SK-N-SH treated with all-trans-retinoic acid at 6 μM for 48 hours (cell line): Measurements from ENCODE around the gene SEPTIN6.

ENCODE experiments used
- ATAC-seq: fragments of 200-7000 bp; cut with Tn5 transposase; 3 replicates; pipeline ENCODE4 v1.9.1; 2020; ENCODE audit warnings: mild to moderate bottlenecking, moderate library complexity
- ARNTL ChIP-seq: fragments of 450-650 bp; formaldehyde crosslinking; IDR thresholded peaks from 2 replicates; pipeline ENCODE4 v1.5.0; 2020; ENCODE audit warnings: low read depth, mild to moderate bottlenecking, moderate library complexity, borderline replicate concordance
- BACH2 ChIP-seq: fragments of 250-450 bp; sonication (Bioruptor Pico); IDR thresholded peaks from 2 replicates; pipeline ENCODE4 v1.9.0; 2021; ENCODE audit warnings: mild to moderate bottlenecking, borderline replicate concordance
- ESRRG ChIP-seq: fragments of 250-450 bp; sonication (Bioruptor Pico); IDR thresholded peaks from 2 replicates; pipeline ENCODE4 v1.6.1; 2021; ENCODE audit warnings: mild to moderate bottlenecking
- ISL1 ChIP-seq: fragments of 250-450 bp; sonication (Bioruptor Pico); IDR thresholded peaks from 2 replicates; pipeline ENCODE4 v2.1.2; 2022; ENCODE audit warnings: mild to moderate bottlenecking, moderate library complexity
- OSR1 ChIP-seq: fragments of 250-450 bp; sonication (Bioruptor Pico); IDR thresholded peaks from 2 replicates; pipeline ENCODE4 v1.8.0; 2022; ENCODE audit warnings: moderate library complexity, mild to moderate bottlenecking, inconsistent platforms
- PPARA ChIP-seq: fragments of 250-450 bp; sonication (Bioruptor Pico); IDR thresholded peaks from 2 replicates; pipeline ENCODE4 v1.5.0; 2020; ENCODE audit warnings: mild to moderate bottlenecking, borderline replicate concordance
- RARB ChIP-seq: fragments of 250-450 bp; sonication (Bioruptor Pico); IDR thresholded peaks from 2 replicates; pipeline ENCODE4 v1.8.0; 2021; ENCODE audit warnings: mild to moderate bottlenecking, moderate library complexity
- SNAI2 ChIP-seq: fragments of 250-450 bp; sonication (Bioruptor Pico); IDR thresholded peaks from 2 replicates; pipeline ENCODE4 v1.5.0; 2020; ENCODE audit warnings: mild to moderate bottlenecking, moderate library complexity
- TCF4 ChIP-seq: fragments of 250-450 bp; sonication (Bioruptor Pico); IDR thresholded peaks from 2 replicates; pipeline ENCODE4 v1.8.0; 2021; ENCODE audit warnings: mild to moderate bottlenecking, moderate library complexity, borderline replicate concordance
- TOX ChIP-seq: fragments of 250-450 bp; sonication (Bioruptor Pico); IDR thresholded peaks from 2 replicates; pipeline ENCODE4 v1.8.0; 2021; ENCODE audit warnings: mild to moderate bottlenecking, moderate library complexity, borderline replicate concordance
- ZC3H10 ChIP-seq: fragments of 250-450 bp; sonication (Bioruptor Pico); IDR thresholded peaks from 2 replicates; pipeline ENCODE4 v1.5.1; 2021; ENCODE audit warnings: mild to moderate bottlenecking, moderate library complexity
- ZFP3 ChIP-seq: fragments of 250-450 bp; sonication (Bioruptor Pico); IDR thresholded peaks from 2 replicates; pipeline ENCODE4 v1.5.0; 2020; ENCODE audit warnings: mild to moderate bottlenecking, moderate library complexity
- ZFP30 ChIP-seq: fragments of 450-650 bp; formaldehyde crosslinking; IDR thresholded peaks from 2 replicates; pipeline ENCODE4 v1.5.0; 2022; ENCODE audit warnings: mild to moderate bottlenecking, moderate library complexity
- ZNF565 ChIP-seq: fragments of 450-650 bp; formaldehyde crosslinking; conservative IDR thresholded peaks from 2 replicates; pipeline ENCODE4 v1.5.0; 2020; ENCODE audit warnings: low read depth, mild to moderate bottlenecking, moderate library complexity
- ZNF70 ChIP-seq: fragments of 450-650 bp; formaldehyde crosslinking; IDR thresholded peaks from 2 replicates; pipeline ENCODE4 v1.5.0; 2020; ENCODE audit warnings: mild to moderate bottlenecking, moderate library complexity
- ZNF8 ChIP-seq: fragments of 450-650 bp; formaldehyde crosslinking; IDR thresholded peaks from 2 replicates; pipeline ENCODE4 v1.5.0; 2020; ENCODE audit warnings: mild to moderate bottlenecking, moderate library complexity
- TF ChIP-seq, protein P1 (sequence below): fragments of 250-450 bp; sonication (Bioruptor Pico); IDR thresholded peaks from 2 replicates; pipeline ENCODE4 v1.8.0; 2021; ENCODE audit warnings: low read depth, mild to moderate bottlenecking, moderate library complexity, borderline replicate concordance
- TF ChIP-seq, protein P2 (sequence below): fragments of 250-450 bp; sonication (Bioruptor Pico); IDR thresholded peaks from 2 replicates; pipeline ENCODE4 v1.8.0; 2020; ENCODE audit warnings: mild to moderate bottlenecking, moderate library complexity, borderline replicate concordance
- TF ChIP-seq, protein P3 (sequence below): fragments of 250-450 bp; sonication (Bioruptor Pico); IDR thresholded peaks from 2 replicates; pipeline ENCODE4 v1.5.1; 2021; ENCODE audit warnings: mild to moderate bottlenecking, moderate library complexity
- TF ChIP-seq, protein P4 (sequence below): fragments of 250-450 bp; sonication (Bioruptor Pico); IDR thresholded peaks from 2 replicates; pipeline ENCODE4 v1.5.1; 2020; ENCODE audit warnings: low read depth, mild to moderate bottlenecking, moderate library complexity
- TF ChIP-seq, protein P5 (sequence below): fragments of 250-450 bp; sonication (Bioruptor Pico); IDR thresholded peaks from 2 replicates; pipeline ENCODE4 v1.5.0; 2020; ENCODE audit warnings: mild to moderate bottlenecking, moderate library complexity

SEPTIN6 gene

DNA sequence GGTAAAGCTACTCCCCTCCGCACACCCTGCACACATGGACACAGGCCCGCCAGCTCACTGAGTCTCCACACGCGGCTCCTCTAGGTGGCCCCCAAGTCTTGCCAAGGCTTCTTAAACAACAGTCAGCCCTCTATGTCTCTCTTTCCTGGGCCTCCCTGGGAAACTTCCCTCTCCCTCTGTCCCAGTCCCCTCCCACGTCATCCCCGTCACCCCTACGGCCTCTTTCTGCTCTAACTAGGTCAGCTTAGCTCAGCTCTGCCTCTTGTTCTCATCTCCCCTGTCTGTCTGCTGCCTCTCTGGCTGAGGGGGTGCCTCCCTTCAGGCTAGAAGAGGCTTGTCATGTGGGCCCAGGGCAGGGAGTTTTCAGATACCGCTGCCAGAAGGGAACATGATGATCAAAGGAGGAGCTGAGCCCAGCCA is 38.8 kb downstream of the SEPTIN6 start:
- TF ChIP-seq, protein P1, sequence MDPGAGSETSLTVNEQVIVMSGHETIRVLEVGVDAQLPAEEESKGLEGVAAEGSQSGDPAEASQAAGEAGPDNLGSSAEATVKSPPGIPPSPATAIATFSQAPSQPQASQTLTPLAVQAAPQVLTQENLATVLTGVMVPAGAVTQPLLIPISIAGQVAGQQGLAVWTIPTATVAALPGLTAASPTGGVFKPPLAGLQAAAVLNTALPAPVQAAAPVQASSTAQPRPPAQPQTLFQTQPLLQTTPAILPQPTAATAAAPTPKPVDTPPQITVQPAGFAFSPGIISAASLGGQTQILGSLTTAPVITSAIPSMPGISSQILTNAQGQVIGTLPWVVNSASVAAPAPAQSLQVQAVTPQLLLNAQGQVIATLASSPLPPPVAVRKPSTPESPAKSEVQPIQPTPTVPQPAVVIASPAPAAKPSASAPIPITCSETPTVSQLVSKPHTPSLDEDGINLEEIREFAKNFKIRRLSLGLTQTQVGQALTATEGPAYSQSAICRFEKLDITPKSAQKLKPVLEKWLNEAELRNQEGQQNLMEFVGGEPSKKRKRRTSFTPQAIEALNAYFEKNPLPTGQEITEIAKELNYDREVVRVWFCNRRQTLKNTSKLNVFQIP (CRISPR knock-in tag) = no peak
- TF ChIP-seq, protein P2, sequence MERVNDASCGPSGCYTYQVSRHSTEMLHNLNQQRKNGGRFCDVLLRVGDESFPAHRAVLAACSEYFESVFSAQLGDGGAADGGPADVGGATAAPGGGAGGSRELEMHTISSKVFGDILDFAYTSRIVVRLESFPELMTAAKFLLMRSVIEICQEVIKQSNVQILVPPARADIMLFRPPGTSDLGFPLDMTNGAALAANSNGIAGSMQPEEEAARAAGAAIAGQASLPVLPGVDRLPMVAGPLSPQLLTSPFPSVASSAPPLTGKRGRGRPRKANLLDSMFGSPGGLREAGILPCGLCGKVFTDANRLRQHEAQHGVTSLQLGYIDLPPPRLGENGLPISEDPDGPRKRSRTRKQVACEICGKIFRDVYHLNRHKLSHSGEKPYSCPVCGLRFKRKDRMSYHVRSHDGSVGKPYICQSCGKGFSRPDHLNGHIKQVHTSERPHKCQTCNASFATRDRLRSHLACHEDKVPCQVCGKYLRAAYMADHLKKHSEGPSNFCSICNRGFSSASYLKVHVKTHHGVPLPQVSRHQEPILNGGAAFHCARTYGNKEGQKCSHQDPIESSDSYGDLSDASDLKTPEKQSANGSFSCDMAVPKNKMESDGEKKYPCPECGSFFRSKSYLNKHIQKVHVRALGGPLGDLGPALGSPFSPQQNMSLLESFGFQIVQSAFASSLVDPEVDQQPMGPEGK (CRISPR knock-in tag) = no peak
- TF ChIP-seq, protein P3, sequence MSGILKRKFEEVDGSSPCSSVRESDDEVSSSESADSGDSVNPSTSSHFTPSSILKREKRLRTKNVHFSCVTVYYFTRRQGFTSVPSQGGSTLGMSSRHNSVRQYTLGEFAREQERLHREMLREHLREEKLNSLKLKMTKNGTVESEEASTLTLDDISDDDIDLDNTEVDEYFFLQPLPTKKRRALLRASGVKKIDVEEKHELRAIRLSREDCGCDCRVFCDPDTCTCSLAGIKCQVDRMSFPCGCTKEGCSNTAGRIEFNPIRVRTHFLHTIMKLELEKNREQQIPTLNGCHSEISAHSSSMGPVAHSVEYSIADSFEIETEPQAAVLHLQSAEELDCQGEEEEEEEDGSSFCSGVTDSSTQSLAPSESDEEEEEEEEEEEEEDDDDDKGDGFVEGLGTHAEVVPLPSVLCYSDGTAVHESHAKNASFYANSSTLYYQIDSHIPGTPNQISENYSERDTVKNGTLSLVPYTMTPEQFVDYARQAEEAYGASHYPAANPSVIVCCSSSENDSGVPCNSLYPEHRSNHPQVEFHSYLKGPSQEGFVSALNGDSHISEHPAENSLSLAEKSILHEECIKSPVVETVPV (CRISPR knock-in tag) = no peak
- TF ChIP-seq SNAI2 (CRISPR knock-in tag) = no peak
- TF ChIP-seq BACH2 (CRISPR knock-in tag) = no peak
- no peak for TF ChIP-seq ZFP30 (CRISPR knock-in tag)
- TF ChIP-seq RARB (CRISPR knock-in tag) = no peak
- no peak for TF ChIP-seq ZFP3 (CRISPR knock-in tag)
- TF ChIP-seq ZNF70 = no peak
- no peak for TF ChIP-seq TOX (CRISPR knock-in tag)
- TF ChIP-seq ARNTL = no peak
- TF ChIP-seq ZC3H10 (CRISPR knock-in tag) = no peak
- no peak for TF ChIP-seq ZNF8 (CRISPR knock-in tag)
- no peak for TF ChIP-seq OSR1 (CRISPR knock-in tag)
- no peak for TF ChIP-seq ISL1 (CRISPR knock-in tag)
- ATAC-seq = peak; percentile 48; the same call in 2 of the 3 replicates

DNA sequence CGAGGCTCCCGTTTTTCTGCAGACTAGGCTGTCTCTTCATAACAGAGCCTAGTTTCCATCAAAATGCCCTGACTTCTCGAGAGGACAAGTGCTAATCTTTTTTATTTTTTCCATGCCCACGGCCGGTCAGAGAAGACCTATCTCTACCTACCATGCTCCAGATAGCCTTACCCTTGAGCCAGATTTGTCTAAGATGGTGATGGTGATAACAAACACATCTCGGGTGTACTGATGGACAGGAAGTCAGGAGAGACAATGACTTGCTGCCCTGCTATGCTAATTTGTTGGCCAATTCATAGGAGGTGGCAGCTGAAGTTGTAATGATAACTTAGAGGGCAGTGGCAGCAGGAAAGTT is 44.6 kb downstream of the SEPTIN6 start:
- ATAC-seq = no peak
- no peak for TF ChIP-seq PPARA (CRISPR knock-in tag)
- TF ChIP-seq, protein P4, sequence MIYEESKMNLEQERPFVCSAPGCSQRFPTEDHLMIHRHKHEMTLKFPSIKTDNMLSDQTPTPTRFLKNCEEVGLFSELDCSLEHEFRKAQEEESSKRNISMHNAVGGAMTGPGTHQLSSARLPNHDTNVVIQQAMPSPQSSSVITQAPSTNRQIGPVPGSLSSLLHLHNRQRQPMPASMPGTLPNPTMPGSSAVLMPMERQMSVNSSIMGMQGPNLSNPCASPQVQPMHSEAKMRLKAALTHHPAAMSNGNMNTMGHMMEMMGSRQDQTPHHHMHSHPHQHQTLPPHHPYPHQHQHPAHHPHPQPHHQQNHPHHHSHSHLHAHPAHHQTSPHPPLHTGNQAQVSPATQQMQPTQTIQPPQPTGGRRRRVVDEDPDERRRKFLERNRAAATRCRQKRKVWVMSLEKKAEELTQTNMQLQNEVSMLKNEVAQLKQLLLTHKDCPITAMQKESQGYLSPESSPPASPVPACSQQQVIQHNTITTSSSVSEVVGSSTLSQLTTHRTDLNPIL (CRISPR knock-in tag) = no peak
- TF ChIP-seq, protein P5, sequence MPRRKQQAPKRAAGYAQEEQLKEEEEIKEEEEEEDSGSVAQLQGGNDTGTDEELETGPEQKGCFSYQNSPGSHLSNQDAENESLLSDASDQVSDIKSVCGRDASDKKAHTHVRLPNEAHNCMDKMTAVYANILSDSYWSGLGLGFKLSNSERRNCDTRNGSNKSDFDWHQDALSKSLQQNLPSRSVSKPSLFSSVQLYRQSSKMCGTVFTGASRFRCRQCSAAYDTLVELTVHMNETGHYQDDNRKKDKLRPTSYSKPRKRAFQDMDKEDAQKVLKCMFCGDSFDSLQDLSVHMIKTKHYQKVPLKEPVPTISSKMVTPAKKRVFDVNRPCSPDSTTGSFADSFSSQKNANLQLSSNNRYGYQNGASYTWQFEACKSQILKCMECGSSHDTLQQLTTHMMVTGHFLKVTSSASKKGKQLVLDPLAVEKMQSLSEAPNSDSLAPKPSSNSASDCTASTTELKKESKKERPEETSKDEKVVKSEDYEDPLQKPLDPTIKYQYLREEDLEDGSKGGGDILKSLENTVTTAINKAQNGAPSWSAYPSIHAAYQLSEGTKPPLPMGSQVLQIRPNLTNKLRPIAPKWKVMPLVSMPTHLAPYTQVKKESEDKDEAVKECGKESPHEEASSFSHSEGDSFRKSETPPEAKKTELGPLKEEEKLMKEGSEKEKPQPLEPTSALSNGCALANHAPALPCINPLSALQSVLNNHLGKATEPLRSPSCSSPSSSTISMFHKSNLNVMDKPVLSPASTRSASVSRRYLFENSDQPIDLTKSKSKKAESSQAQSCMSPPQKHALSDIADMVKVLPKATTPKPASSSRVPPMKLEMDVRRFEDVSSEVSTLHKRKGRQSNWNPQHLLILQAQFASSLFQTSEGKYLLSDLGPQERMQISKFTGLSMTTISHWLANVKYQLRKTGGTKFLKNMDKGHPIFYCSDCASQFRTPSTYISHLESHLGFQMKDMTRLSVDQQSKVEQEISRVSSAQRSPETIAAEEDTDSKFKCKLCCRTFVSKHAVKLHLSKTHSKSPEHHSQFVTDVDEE (CRISPR knock-in tag) = no peak
- TF ChIP-seq ZC3H10 (CRISPR knock-in tag) = no peak
- TF ChIP-seq TCF4 (CRISPR knock-in tag) = no peak
- TF ChIP-seq SNAI2 (CRISPR knock-in tag) = no peak
- TF ChIP-seq, protein P1 (CRISPR knock-in tag) = no peak
- TF ChIP-seq, protein P3 (CRISPR knock-in tag) = no peak
- no peak for TF ChIP-seq OSR1 (CRISPR knock-in tag)
- TF ChIP-seq ZNF565 = no peak
- no peak for TF ChIP-seq ZFP30 (CRISPR knock-in tag)
- no peak for TF ChIP-seq ESRRG (CRISPR knock-in tag)
- TF ChIP-seq TOX (CRISPR knock-in tag) = no peak
- no peak for TF ChIP-seq ISL1 (CRISPR knock-in tag)
- no peak for TF ChIP-seq RARB (CRISPR knock-in tag)
